HG03354 (cell line): ENCODE results near the gene ZCRB1.
A peak's percentile ranks its signal among the peaks of the same experiment; 100 is the strongest.
"Not testable (repeated sequence)": the region's sequence is repeated elsewhere in the genome, so short reads cannot be mapped to it uniquely, and the experiment has no call there.

ENCODE experiments used
- ATAC-seq: cut with Tn5 transposase; IDR thresholded peaks from one replicate; pipeline ENCODE4 v1.9.1; 2021; ENCODE audit warnings: mild to moderate bottlenecking; ENCODE audit not compliant: unreplicated experiment, poor library complexity, severe bottlenecking

Gene ZCRB1, protein sequence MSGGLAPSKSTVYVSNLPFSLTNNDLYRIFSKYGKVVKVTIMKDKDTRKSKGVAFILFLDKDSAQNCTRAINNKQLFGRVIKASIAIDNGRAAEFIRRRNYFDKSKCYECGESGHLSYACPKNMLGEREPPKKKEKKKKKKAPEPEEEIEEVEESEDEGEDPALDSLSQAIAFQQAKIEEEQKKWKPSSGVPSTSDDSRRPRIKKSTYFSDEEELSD

DNA sequence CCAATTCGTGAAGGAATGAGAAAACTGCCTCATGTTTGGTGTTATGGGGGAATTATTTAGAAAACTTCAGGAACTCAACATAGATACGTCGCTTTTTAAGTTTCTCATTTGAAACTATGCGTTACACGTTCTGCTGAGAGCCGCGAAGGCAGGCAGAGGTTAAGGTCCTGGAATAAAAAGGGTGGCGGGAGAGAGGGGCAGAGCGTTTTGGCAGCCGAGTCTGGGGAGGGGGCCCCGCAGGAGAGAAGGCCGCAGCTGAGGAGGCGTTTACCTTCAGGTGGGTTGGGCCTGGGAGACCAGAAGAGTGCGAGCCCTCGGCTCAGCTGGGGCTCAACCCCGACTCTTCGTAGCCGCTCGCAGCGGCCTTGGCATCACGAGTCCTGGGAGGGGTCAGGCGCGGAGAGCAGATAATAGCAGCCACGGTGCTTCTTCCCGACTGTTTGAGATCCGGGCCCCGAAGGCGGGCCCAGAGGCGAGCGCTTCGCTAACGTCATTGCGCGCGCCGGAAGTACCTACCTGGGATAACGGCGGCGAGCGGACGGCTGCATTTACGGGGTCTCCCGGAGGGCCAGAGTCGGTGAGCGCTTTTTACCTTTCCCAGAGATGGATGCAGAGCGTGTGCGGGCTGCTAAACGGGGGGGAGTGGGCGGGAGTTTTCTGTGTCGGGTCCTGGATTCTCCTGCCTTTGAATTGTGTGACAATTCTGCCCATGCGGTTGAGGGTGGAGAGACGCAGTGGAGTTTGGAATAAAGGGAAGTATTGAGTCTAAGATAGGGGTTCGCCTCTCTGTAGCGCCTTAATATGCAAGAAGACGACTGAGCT is at the start of gene ZCRB1, which contains the start of gene PPHLN1:
Gene ZCRB1 (minus strand): TSS at position 442 of the 822 bp plus-strand sequence. CDS start 1,992 bp downstream, outside the sequence.
Gene PPHLN1 (plus strand): TSS at position 515 of the 822 bp plus-strand sequence. CDS start 9,736 bp downstream, outside the sequence.
- ATAC-seq: peak; percentile 94

DNA sequence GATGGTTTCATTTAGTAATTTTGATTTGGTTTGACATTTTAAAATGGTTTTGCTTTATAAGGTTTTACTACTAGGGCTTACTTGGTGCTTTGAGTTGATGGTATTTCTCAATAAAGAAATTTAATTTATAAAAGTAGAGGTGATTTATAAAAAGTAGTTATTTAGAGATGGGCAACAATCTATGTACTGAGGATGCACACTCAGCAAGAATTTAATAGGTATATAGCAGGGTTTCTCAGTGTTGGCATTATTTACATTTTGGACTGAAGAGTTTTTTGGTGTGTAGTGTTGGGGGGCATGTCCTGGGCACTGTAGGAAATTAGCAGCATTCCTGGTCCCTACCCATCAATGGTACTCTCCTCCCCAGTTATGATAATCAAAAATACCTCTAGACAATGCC is 47.8 kb upstream of the ZCRB1 start:
- ATAC-seq: no peak

DNA sequence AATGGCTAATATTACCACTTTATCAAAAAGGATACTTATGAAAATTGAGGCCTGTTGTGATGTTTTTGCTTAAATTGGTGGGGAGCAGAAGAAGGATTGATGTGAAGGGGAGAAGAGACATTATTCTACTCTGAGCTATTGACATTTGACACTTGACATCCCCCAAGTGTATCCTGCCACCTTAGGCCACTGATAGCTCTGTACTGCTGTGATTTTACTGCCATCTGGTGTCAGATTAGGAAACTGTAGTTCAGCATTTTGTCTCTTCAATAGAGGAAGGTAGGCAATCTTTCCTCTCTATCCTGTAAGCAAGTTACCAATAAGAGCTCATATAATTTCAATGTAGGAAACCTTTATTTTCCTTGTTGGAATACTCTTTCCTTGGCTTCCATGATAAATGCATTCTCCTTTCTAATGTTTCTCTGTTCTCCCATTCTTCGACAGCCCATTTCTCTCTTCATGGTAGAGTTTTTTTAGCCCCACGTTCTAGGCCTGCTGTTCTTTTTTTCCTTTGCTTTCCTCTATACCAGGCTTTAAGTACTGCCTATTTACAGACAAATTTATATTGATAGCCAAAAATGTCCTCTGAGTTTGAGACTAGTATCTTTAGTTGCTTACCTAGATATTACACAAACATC is 46.4 kb upstream of the ZCRB1 start:
- peak; percentile 93 for ATAC-seq

DNA sequence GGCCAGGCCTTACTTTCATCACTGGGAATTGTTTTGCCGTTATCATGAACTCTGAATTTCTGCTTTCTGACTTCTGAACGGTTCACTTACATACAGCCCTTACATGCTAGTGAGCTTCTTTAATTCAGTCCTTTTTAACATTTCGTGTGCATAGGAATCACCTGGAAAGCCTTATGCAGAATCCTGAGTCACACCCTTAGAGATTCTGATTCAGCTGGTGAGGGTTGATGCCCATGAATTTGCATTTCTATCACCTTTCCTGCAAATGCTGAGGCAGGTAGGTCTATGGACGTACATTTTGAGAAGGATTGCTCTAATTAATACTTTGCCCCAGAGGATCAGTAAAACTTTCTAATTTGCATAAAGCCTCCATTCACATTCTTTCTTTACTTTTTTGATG is 44.1 kb upstream of the ZCRB1 start:
- no peak for ATAC-seq

DNA sequence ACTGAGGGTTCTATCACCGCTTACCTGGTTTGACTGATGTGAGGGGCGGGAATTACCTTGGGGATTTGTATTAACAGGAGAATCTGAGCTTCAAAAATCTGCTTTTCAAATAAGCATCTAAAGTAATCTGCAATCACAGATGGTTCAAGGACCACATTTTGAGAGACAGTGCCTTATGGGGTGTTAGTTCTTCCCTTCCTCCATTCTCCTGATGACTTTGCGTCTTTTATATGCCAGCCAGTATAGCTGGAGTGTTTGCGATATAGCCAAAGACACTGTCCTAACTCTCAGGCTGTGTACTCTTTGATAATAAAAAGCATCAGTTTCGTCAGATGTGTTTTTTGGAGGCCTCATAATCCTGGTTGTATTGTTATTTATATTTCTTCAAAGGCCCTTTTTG is 39.6 kb upstream of the ZCRB1 start:
- ATAC-seq: no peak

DNA sequence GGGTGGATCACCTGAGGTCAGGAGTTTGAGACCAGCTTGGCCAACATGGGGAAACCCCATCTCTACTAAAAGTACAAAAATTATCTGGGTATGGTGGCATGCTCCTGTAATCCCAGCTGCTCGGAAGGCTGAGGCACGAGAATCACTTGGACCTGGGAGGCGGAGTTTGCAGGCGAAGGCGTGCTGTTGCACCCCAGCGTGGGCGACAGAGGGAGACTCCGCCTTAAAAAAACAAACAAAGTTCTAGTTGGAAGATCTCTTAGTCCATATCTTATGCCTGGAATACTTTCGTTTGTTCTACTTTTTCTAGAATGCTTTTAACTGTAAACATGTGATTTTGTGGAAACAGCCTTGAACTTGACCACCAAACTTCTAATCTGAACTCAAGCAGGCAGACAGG is 38.8 kb upstream of the ZCRB1 start:
- no peak for ATAC-seq

DNA sequence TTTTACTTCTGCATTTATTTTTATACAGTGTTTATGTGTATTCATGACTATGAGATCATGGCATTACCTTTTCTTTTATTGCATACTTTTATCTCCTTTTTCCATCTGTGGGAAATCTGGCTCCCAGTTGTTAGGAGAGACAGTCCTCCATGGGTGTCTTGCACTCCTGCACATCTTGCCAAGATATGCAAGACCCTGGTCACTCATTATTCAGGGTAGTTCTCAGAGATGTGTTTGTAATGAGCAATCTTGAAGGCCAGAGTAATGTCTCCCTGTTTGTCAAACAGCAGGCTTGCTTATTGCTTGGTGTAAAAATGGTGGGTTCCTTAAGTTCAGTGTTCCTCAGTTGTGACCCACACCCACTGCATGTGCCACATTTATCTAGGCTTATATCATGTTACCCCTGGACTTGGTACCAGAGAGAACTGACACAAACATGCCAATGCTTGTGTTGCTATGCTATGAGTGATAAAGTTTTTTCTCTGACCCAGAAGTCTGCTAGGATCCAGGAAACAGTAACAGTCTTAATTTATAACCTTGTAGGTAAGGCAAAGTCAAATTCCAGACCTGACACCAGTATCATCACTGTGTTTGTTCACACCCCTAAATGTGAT is 36.9 kb upstream of the ZCRB1 start:
- no peak for ATAC-seq

DNA sequence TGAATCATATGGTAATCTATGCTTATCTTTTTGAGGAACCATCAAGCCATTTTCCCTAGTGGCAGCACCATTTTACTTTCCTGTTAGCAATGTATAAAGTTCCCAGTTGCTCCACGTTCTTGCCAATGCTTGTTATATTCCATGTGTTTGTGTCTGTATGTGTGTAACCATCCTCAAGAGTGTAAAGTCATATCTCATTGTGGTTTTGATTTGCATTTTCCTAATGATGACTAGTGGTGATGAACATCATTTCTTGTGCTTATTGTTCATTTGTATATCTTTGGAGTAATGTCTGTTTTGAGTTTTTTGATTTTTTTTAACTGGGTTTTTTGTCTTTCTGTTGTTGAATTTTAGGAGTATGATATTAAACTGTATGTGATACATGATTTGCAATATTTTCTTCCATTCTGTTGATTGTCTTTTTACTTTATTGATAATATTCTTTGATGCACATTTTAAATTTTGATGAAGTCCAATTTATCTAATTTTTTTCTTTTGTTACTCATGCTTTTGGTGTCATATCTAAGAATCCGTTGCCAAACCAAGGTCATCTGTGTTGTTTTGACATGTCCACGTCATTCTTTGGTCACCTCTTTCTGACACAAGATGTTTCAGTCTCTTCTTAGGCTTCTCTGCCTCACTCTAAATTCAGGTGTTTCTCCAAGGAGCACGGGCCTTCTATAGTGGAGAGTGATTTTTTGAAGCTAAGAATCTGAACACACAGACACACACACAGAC is 36.2 kb upstream of the ZCRB1 start:
- ATAC-seq: no peak

DNA sequence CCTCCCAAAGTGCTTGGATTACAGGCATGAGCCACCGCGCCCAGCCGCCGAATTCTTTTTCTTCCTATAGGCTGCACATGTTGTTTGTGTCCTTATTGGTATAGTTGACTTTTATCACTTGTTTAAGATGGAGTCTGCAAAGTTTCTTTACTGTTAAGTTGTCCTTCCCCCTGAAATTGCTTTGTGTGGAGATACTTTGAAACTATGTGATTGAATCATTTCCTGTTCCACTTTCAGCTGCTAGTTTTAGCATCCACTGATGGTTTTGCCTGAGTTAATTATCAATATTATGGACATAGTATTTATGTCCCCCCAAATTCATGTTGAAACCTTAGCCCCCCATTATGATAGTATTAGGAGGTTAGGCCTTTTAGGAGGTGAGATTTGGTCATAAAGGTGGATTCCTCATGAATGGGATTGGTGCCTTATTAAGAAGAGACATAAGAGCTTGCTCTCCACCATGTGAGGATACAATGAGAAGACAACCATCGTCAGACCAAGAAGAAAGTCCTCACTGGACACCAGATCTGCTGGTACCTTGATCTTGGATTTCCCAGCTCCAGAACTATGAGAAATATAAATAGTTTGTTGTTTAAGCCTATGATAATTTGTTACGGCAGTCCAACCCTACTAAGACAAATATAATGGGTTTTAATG is 35.0 kb upstream of the ZCRB1 start:
- peak; percentile 92 for ATAC-seq

DNA sequence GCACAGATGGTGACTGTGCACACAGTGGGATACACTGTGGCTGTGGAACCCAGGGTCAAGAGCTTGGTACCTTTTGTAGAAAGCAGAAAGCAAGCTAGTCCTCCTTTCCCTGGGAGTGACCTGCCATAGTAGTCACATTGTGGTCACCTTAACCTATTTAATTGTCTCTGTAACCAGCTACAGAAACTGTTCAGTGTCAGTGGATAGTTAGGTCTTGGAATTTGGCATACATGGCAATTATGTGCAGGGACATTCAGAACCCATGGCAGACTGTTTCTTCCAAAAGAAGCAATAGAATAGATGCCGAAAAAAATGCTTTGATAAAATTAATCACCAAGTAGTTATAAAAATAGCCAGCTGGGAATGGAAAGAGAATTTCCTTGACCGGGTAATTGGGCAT is 30.4 kb upstream of the ZCRB1 start:
- no peak for ATAC-seq

DNA sequence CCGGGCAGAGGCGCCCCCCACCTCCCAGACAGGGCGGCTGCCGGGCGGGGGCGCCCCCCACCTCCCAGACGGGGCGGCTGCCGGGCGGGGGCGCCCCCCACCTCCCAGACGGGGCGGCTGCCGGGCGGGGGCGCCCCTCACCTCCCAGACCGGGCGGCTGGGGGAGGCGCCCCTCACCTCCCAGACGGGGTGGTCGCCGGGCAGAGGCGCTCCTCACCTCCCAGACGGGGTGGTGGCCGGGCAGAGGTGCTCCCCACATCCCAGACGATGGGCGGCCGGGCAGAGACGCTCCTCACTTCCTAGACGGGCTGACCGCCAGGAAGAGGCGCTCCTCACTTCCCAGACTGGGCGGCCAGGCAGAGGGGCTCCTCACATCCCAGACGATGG is 24.1 kb upstream of the ZCRB1 start:
- not testable (repeated sequence) for ATAC-seq

DNA sequence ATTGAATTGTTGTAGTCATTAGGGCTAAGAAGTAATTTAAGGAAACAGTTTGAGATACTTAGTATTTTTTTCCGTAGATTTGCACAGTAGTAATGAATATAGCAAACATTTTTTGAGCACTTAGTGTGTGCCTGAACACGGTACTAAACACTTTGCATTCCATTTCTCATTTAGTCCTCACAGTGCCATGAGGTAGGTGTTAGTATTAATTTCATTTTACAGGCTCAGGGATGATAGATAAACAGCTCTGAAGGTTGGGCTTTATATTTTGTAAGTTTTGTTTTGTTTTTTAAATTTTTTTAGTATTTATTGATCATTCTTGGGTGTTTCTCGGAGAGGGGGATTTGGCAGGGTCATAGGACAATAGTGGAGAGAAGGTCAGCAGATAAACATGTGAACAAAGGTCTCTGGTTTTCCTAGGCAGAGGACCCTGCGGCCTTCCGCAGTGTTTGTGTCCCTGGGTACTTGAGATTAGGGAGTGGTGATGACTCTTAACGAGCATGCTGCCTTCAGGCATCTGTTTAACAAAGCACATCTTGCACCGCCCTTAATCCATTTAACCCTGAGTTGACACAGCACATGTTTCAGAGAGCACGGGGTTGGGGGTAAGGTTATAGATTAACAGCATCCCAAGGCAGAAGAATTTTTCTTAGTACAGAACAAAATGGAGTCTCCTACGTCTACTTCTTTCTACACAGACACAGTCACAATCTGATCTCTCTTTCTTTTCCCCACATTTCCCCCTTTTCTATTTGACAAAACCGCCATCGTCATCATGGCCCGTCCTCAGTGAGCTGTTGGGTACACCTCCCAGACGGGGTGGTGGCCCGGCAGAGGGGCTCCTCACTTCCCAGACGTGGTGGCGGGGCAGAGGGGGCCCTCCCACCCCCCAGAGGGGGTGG is 23.5 kb upstream of the ZCRB1 start:
- ATAC-seq: not testable (repeated sequence)

DNA sequence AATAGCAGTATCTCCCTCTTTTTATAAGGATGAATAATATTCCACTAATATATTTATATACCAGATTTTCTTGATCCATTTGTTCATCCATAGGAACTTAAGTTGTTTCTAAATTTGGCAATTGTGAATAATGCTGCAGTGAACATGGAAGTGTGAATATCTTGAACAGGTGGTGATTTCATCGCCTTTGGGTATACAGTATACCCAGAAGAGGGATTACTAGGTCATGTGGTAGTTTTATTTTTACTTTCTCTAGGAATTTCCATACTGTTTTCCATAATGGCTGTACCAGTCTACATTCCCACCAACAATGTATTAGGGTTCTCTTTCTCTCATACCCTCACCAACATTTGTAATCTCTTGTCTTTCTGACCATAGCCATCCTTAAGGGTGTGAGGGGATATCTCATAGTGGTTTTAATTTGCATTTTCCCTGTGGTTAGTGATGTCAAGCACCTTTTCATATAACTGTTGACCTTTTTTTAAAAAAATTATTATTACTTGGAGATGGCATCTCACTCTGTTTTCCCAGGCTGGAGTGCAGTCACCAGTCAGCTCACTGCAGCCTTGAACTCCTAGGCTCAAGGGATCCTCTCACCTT is 20.6 kb upstream of the ZCRB1 start:
- peak; percentile 36 for ATAC-seq

DNA sequence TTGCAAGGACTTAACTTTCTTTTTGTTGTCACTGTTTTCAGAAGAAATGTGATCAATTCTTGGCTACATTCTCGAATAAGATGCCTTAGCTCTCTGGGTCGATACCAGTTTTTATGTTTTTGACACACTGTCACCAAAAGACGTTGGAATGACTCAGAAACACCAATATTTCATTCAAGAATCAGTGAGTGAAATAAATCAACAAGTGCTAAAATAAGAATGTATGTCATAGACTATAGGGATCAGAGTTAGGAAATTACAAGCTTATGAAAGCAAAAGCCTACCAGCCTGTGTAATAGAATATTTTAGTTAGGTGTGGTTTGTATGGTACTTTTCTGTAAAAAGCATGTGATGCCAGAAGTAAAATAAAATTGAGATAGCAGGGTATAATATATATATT is 17.8 kb upstream of the ZCRB1 start:
- no peak for ATAC-seq

DNA sequence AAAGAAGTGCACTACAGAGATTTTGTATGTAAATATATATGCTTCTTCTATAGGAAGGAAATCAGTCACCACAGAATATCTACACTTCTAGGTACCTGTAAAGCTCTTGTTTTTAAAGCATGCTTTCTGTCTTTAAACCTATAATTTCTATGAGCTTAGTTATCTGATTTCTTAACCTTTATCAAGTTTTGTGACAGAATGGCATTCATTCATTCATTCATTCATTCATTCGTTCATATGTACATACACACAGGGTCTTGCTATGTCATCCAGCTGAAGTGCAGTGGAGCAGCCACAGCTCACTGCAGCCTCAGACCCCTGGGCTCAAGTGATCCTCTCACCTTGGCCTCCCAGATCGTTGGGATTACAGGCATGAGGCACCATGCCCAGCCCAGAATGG is 16.1 kb upstream of the ZCRB1 start:
- ATAC-seq: no peak

DNA sequence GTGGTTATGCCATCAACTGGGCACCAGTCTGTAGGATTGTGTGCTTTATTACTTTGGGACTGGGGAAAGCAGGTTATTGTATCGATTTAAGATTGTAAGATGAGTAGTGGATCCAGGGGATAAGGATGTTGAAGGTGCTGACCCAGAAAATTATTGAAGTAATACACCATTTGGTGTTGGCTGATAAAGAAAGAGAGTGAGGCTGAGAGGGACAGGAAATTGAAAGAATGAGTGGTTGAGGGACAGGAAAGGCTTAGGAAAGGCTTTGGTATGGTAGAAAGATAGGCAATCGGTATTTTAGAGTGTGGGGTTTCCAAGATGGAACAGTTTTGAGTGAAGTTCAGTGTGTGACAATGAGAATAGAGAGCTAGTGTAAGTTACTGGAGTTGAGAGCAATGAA is 12.4 kb upstream of the ZCRB1 start:
- no peak for ATAC-seq

DNA sequence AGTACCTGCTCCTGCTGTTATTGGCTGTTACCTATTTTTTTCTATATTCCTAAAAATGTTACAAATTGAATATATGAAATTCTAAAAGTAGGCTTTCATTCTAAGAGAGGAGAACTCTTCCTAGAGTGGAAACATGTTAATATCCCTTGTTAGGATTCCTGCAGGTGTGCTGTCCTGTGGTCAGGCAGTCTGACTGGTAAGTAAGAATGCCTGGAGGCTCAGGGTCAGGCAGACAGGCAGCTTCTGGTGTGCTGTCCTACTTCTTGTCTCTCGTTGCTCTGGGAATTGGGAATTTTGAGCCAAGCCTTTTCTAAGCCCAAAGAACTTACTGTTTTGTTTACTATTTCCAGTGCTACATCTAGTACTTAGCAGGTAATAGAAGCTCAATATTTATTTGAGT is 10.4 kb upstream of the ZCRB1 start:
- no peak for ATAC-seq
